Urothelium cell line (cell line): ENCODE results near the gene OR10G6.
"Not testable (repeated sequence)": the region's sequence is repeated elsewhere in the genome, so short reads cannot be mapped to it uniquely, and the experiment has no call there.

Experiments
- DNase-seq: peaks from one replicate; pipeline ENCODE4 v3.0.0; 2011; ENCODE audit warnings: low spot score, mixed read lengths
- FAIRE-seq: peaks from 2 replicates; lab custom pipeline; 2011; peaks lifted over from hg19 to GRCh38; lab: Jason Lieb, UNC

OR10G6 gene

GRCh38 chr11:123995119-123995518 is at the start of gene OR10G6:
TSS of gene OR10G6 (minus strand) at chr11:123995161. CDS start at chr11:123995161, 0 bp downstream.
- no peak for FAIRE-seq
- DNase-seq = no peak

- FAIRE-seq (no peak), DNase-seq (no peak)
These were observed 48.5 kb upstream of the OR10G6 start for GRCh38 chr11:124043420-124043819.

GRCh38 chr11:124041254-124041653 is 46.3 kb upstream of the OR10G6 start, which contains the start of gene OR10G7:
TSS of gene OR10G7 (minus strand) at chr11:124041325. CDS start at chr11:124039001, 2,324 bp downstream.
- FAIRE-seq (no peak), DNase-seq (peak; percentile 2)

- FAIRE-seq = no peak
- no peak for DNase-seq
These were observed 44.6 kb upstream of the OR10G6 start for GRCh38 chr11:124039557-124039956.

GRCh38 chr11:124036666-124037065 is 41.7 kb upstream of the OR10G6 start:
- no peak for FAIRE-seq

GRCh38 chr11:124026498-124026897 is 31.5 kb upstream of the OR10G6 start, which contains the start of gene OR10G8:
TSS of gene OR10G8 (plus strand) at chr11:124026798. CDS start at chr11:124029623, 2,825 bp downstream.
- DNase-seq = no peak
- FAIRE-seq = no peak

More at GRCh38 chr11:124036666-124037065, 41.7 kb upstream of the OR10G6 start:
- no peak for DNase-seq

- DNase-seq, FAIRE-seq: not testable (repeated sequence)
These were observed 20.9 kb upstream of the OR10G6 start for GRCh38 chr11:124015837-124016236.

GRCh38 chr11:124012697-124013096 is 17.7 kb upstream of the OR10G6 start, which contains the start of gene OR10G4:
TSS of gene OR10G4 (plus strand) at chr11:124012997. CDS start at chr11:124015575, 2,578 bp downstream.
- no peak for FAIRE-seq

GRCh38 chr11:123979311-123979710 is 15.7 kb downstream of the OR10G6 start:
- DNase-seq (no peak), FAIRE-seq (no peak)

More at GRCh38 chr11:124012697-124013096, 17.7 kb upstream of the OR10G6 start, which contains the start of gene OR10G4:
- no peak for DNase-seq

- DNase-seq = peak; percentile 5
- FAIRE-seq = no peak
These were observed 17.1 kb downstream of the OR10G6 start, which contains the start of gene OR10S1 for GRCh38 chr11:123977731-123978347. TSS of gene OR10S1 (minus strand) at chr11:123977781. CDS start at chr11:123977664, 117 bp downstream.

GRCh38 chr11:123976770-123977560 is 18.0 kb downstream of the OR10G6 start:
- FAIRE-seq (no peak), DNase-seq (no peak)

- FAIRE-seq = no peak
- DNase-seq = peak; percentile 13
These were observed 21.1 kb downstream of the OR10G6 start for GRCh38 chr11:123973816-123974215.

- FAIRE-seq (no peak), DNase-seq (no peak)
These were observed 38.2 kb downstream of the OR10G6 start for GRCh38 chr11:123956752-123957151.

GRCh38 chr11:123945132-123945531 is 49.8 kb downstream of the OR10G6 start:
- FAIRE-seq (no peak), DNase-seq (no peak)
